Suprapubic skin (tissue), 4 donors: Measurements from ENCODE around the gene NFATC2. TPM values are rescaled to one million over a fixed set of nuclear protein-coding genes. Genes with fewer than 3 reads are reported as not detected.
A peak's percentile ranks its signal among the peaks of the same experiment; 100 is the strongest.

Experiments used
- DNase-seq, 2 donors: peaks; one replicate each; pipeline ENCODE4 v3.0.0-alpha.2; 2019; ENCODE audit warnings: low spot score in 2 of 2
- H3K27ac ChIP-seq: fragments of 200-600 bp; sonication (generic); one replicate; pipeline ENCODE4 v1.5.1; 2019
- H3K27me3 ChIP-seq: fragments of 200-600 bp; sonication (generic); one replicate; pipeline ENCODE4 v1.5.1; 2019
- H3K36me3 ChIP-seq: fragments of 200-600 bp; sonication (generic); one replicate; pipeline ENCODE4 v1.5.1; 2019
- H3K4me1 ChIP-seq: fragments of 200-600 bp; sonication (generic); one replicate; pipeline ENCODE4 v1.5.1; 2019
- H3K4me3 ChIP-seq: fragments of 200-600 bp; sonication (generic); one replicate; pipeline ENCODE4 v1.5.1; 2019; ENCODE audit warnings: mild to moderate bottlenecking
- H3K9me3 ChIP-seq: fragments of 200-600 bp; sonication (generic); one replicate; pipeline ENCODE4 v1.5.1; 2019
- CTCF ChIP-seq, 2 donors: fragments of 200-600 bp in 1 of 2; fragments of 450-650 bp in 1 of 2; sonication (generic) in 1 of 2; IDR thresholded peaks; one replicate each; pipeline ENCODE4 v1.5.1; 2016 to 2019; ENCODE audit warnings: antibody characterized with exemption in 2 of 2, mild to moderate bottlenecking in 1 of 2, moderate library complexity in 1 of 2
- EP300 ChIP-seq: sonication (generic); formaldehyde crosslinking; IDR thresholded peaks from one replicate; pipeline ENCODE4 v1.6.1; 2017; ENCODE audit warnings: antibody characterized with exemption
- POLR2A ChIP-seq, 2 donors: fragments of 450-650 bp; IDR thresholded peaks; one replicate each; pipeline ENCODE4 v1.6.1; 2017; ENCODE audit warnings: antibody characterized with exemption in 2 of 2, mild to moderate bottlenecking in 2 of 2, moderate library complexity in 2 of 2
- POLR2AphosphoS5 ChIP-seq, 3 donors: sonication (generic); formaldehyde crosslinking; IDR thresholded peaks; one replicate each; pipeline ENCODE4 v1.6.1; 2017; ENCODE audit warnings: antibody characterized with exemption in 3 of 3
- WGBS: methylation state at CpG from one replicate; pipeline ENCODE4 v1.1.5; 2018; 5-methylcytosine and 5-hydroxymethylcytosine counted together
- total RNA-seq, 4 donors: library from RNA; depleted of rRNA; stranded (reverse); fragments of >200 nt; gene quantifications; one replicate each; pipeline ENCODE4 v1.1.0, GENCODE V29; 2016

NFATC2 gene
- total RNA-seq, 4 donors from 2014 or later, result 5.4 to 15.7 (median 8.4) TPM

- DNase-seq, result no peak
- H3K27me3 ChIP-seq, result no peaks in the 10 kb centered on the region
- TF ChIP-seq EP300 (no peak), CTCF (IDR thresholded peaks at IDR 0.05) (no peak), POLR2AphosphoS5 (IDR thresholded peaks at IDR 0.05) (no peak), POLR2A (IDR thresholded peaks at IDR 0.05) (no peak)
- no peaks in the 10 kb centered on the region for H3K9me3 ChIP-seq
- WGBS, result 84% methylated on average over 4 of the region's 4 CpGs
- peaks cover 14% of the 10 kb centered on the region for H3K4me1 ChIP-seq
- H3K36me3 ChIP-seq, result no peaks in the 10 kb centered on the region
- H3K4me3 ChIP-seq, result no peak overlapping the region
- H3K27ac ChIP-seq, result no peak overlapping the region
Measured at GRCh38 chr20:51374456-51374830, 168.1 kb downstream of the NFATC2 start.

- Histone ChIP-seq H3K4me1 (peaks cover 14% of the 10 kb centered on the region), H3K27ac (no peak overlapping the region), H3K36me3 (no peaks in the 10 kb centered on the region), H3K4me3 (no peak overlapping the region), H3K27me3 (no peaks in the 10 kb centered on the region), H3K9me3 (no peaks in the 10 kb centered on the region)
- WGBS, result 38% methylated on average over 12 of the region's 12 CpGs
- peak in 1 of 2 donors; percentile 41 for DNase-seq
- no peak for TF ChIP-seq POLR2A (IDR thresholded peaks at IDR 0.05)
- no peak for TF ChIP-seq POLR2AphosphoS5 (IDR thresholded peaks at IDR 0.05)
- TF ChIP-seq CTCF (IDR thresholded peaks at IDR 0.05), result no peak
- no peak for TF ChIP-seq EP300
Measured at GRCh38 chr20:51373713-51374455, 168.6 kb downstream of the NFATC2 start.

- WGBS, result 80% methylated on average over 7 of the region's 7 CpGs
- TF ChIP-seq POLR2A (IDR thresholded peaks at IDR 0.05), result no peak
- no peak for TF ChIP-seq POLR2AphosphoS5 (IDR thresholded peaks at IDR 0.05)
- TF ChIP-seq EP300, result no peak
- no peak for TF ChIP-seq CTCF (IDR thresholded peaks at IDR 0.05)
- H3K27ac ChIP-seq, result no peak overlapping the region
- H3K4me3 ChIP-seq, result no peak overlapping the region
- H3K27me3 ChIP-seq, result no peaks in the 10 kb centered on the region
- peaks cover 14% of the 10 kb centered on the region for H3K4me1 ChIP-seq
- H3K36me3 ChIP-seq, result no peaks in the 10 kb centered on the region
- DNase-seq, result peak in 1 of 2 donors; percentile 36
- no peaks in the 10 kb centered on the region for H3K9me3 ChIP-seq
Measured at GRCh38 chr20:51372966-51373365, 169.6 kb downstream of the NFATC2 start.

GRCh38 chr20:51372176-51372803 lies 170.2 kb downstream of the NFATC2 start:
- no peaks in the 10 kb centered on the region for H3K9me3 ChIP-seq
- H3K27ac ChIP-seq, result no peak overlapping the region
- WGBS, result 33% methylated on average over 13 of the region's 13 CpGs
- TF ChIP-seq CTCF (IDR thresholded peaks at IDR 0.05) (peak; percentile 72 to 77), EP300 (no peak)
- peak in 1 of 2 donors; percentile 49 for DNase-seq
- H3K36me3 ChIP-seq, result no peaks in the 10 kb centered on the region
- H3K4me1 ChIP-seq, result peaks cover 14% of the 10 kb centered on the region
- no peaks in the 10 kb centered on the region for H3K27me3 ChIP-seq
- H3K4me3 ChIP-seq, result no peak overlapping the region

GRCh38 chr20:51371720-51372119 lies 170.8 kb downstream of the NFATC2 start:
- no peak for TF ChIP-seq EP300
- TF ChIP-seq CTCF (IDR thresholded peaks at IDR 0.05), result no peak
- TF ChIP-seq POLR2AphosphoS5 (IDR thresholded peaks at IDR 0.05), result no peak
- no peak for TF ChIP-seq POLR2A (IDR thresholded peaks at IDR 0.05)
- peaks cover 16% of the 10 kb centered on the region for H3K4me1 ChIP-seq
- no peak for DNase-seq
- no peaks in the 10 kb centered on the region for H3K27me3 ChIP-seq
- WGBS, result 88% methylated on average over 4 of the region's 4 CpGs
- H3K4me3 ChIP-seq, result no peak overlapping the region
- no peaks in the 10 kb centered on the region for H3K36me3 ChIP-seq
- H3K27ac ChIP-seq, result no peak overlapping the region
- H3K9me3 ChIP-seq, result no peaks in the 10 kb centered on the region
